Forelimb muscle (tissue), 1 donor: Measurements from ENCODE around the gene ASMTL. TPM values are rescaled to one million over a fixed set of nuclear protein-coding genes. Genes with fewer than 3 reads are reported as not detected.
"Not testable (repeated sequence)": the region's sequence is repeated elsewhere in the genome, so short reads cannot be mapped to it uniquely, and the experiment has no call there.

Source experiments
- DNase-seq: peaks from one replicate; pipeline ENCODE4 v3.0.0-alpha.2; 2013; ENCODE audit warnings: low read depth
- polyA plus RNA-seq: library from polyadenylated mRNA; unstranded; fragments of 120-200 nt; gene quantifications from one replicate; pipeline ENCODE4 v1.2.1, GENCODE V29; 2013; ENCODE audit not compliant: insufficient read length

ASMTL gene
- polyA plus RNA-seq, 1 donor: 17.8 TPM

DNA sequence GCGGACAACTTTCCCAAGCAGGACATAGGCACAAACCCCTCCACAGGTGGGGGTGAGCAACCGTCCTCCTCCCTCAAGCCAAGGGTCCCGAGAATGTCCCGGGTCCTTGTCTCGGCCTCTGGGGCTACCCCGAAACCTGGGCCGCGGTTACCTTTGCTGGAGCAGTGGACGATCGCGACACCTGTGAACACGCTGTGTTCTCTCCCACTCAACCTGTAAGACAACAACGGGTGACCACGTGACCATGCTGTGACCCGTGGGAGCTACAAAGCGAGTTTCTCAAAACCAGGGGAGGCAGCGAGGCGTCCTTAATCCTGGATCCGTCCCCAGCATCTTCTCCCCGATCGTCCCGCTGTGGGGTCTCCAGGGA, 17.9 kb downstream of the ASMTL start:
- DNase-seq: no peak

GRCh38 chrX:1433646-1434357, 18.9 kb downstream of the ASMTL start:
- DNase-seq: no peak

DNA sequence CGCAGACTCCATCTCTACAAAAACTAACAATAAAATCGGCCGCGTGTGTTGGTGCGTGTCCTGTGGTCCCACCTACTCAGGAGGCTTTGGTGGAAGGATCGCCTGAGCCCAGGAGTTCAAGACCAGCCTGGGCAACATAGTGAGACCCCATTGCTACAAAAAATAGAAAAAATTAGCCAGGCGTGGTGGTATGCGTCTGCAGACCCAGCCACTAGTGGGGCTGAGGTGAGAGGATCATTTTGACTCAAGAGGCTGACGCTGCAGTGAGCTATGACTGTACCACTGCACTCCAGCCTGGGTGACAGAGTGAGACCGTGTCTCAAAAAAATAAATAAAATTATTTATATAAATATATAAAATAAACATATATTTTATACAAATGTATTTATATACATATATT, 22.3 kb downstream of the ASMTL start:
- no peak for DNase-seq

GRCh38 chrX:1427756-1428155, 25.0 kb downstream of the ASMTL start:
- no peak for DNase-seq

DNA sequence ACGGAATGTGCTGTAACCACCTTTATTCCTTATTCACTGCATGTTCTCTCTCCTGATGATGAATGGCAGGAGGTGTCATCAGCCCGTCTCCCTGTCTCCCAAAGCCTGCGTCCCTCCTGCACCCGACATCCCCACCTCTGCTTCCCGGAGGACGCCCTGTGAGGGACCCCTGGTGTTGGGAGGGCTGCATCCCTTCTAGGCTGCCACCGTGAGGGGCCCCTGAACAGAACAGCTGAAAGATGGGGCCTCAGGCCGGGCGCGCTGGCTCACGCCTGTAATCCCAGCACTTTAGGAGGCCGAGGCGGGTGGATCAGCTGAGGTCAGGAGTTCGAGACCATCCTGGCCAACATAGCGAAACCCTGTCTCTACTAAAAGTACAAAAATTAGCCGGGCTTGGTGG, 26.4 kb downstream of the ASMTL start:
- DNase-seq: not testable (repeated sequence)

DNA sequence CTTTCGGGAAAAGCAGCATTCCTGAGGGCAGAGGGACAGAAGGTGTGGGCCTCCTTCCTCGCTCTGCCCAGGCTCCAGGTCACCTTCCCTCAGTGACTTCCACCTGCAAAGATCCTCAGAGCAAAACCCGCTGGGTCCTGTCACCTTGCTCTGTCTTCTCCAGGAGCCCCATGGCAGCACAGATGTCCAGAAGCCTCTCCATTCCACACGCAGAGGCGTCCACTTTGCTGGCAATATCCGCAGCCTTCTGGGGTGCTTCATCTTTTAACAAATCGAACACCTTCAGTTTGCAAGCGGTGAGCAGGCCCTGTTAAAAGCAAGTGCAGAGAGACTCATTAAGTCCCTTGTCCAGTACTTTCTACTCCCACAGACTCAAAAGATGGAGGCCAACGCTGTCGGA, 27.3 kb downstream of the ASMTL start:
- no peak for DNase-seq

- DNase-seq: no peak
Measured at GRCh38 chrX:1424147-1424851, 28.4 kb downstream of the ASMTL start.

DNA sequence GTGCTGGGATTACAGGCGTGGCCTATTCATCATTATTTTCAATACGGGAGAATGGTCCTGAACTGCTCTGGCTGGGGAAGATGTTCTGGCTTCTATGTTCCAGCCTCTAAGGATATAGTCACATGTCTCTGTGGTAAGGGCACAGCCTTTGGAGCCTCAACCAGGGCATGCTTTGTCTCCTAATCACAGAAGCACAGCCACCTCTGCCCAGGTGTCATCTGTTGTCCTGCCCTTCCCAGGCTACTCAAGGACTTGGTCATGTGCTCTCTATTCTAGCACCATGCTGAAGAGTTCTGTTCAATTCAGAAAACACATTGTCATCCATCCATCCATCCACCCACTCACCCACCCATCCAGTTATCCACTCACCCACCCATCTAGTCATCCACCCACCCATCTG, 29.5 kb downstream of the ASMTL start:
- no peak for DNase-seq

- no peak for DNase-seq
Measured at GRCh38 chrX:1422135-1422465, 30.6 kb downstream of the ASMTL start.

DNA sequence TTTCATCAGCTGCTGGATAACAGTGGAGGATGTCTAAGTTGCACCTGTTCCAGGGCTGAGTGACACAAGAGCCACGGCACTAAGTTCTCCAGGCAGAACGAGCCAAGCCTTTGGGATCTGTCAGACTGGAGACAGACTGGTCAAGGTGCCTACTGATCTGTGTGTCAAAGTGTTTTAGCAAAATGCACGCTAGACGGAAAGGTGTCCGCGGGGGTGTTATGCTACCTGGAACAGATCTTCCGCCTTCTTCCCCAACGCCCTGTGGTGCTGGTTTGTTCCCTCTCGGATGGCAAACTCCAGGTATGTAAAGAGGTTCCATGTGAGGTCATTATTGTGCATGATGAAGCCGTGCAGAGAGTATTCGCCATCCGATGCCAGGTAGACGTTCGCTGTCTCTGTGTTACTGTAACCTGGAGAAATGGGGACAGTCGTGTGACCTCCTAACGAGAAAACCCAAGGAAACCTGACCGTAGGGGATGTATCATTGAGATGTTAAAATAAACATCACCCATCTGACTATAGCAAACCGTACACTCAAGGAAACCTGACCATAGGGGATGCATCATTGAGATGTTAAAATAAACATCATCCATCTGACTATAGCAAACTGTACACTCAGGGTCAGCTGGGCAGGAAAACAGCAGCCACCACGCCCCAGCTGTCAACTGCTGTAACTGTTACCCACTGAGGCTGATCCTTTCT, 31.1 kb downstream of the ASMTL start:
- no peak for DNase-seq

- no peak for DNase-seq
Measured at GRCh38 chrX:1420371-1420770, 32.3 kb downstream of the ASMTL start.

- no peak for DNase-seq
Measured at GRCh38 chrX:1419545-1420355, 33.0 kb downstream of the ASMTL start.

DNA sequence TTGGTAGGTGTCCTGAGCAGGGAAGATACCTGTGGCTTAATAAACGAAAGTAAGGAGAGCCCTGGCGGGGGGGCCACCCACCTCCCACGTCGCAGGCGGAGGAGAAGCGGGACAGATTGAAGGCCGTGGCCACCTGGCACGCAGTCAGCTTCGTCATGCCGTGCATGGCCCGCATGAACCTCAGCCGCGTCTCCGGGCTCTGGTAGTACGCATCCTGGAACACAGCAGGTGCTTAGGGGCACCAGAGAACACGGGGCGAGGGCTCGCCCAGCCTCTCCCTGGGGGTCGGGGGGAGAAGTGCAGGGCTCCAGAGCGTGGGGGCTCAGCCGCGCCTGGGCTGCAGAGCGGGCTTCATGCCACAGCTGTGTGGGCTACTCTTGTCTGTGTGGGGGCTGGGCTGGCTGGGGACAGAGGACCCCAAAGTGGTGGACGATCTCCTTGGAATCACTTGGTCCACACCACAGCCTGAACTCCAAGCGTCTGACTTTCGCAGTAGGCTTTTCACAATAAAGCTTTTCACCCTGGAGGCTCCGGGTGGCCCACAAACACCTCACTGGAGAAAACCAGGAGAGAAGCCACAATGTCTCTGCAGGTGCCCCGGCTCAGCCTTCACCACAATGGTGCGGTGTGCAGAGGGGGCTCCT, 33.7 kb downstream of the ASMTL start:
- DNase-seq: no peak

GRCh38 chrX:1417921-1418771, 34.6 kb downstream of the ASMTL start:
- no peak for DNase-seq

- DNase-seq: no peak
Measured at GRCh38 chrX:1416965-1417760, 35.5 kb downstream of the ASMTL start.

- DNase-seq: no peak
Measured at GRCh38 chrX:1416327-1416784, 36.4 kb downstream of the ASMTL start.

GRCh38 chrX:1412551-1413161, 40.1 kb downstream of the ASMTL start:
- no peak for DNase-seq

GRCh38 chrX:1411326-1411725, 41.4 kb downstream of the ASMTL start:
- DNase-seq: no peak

DNA sequence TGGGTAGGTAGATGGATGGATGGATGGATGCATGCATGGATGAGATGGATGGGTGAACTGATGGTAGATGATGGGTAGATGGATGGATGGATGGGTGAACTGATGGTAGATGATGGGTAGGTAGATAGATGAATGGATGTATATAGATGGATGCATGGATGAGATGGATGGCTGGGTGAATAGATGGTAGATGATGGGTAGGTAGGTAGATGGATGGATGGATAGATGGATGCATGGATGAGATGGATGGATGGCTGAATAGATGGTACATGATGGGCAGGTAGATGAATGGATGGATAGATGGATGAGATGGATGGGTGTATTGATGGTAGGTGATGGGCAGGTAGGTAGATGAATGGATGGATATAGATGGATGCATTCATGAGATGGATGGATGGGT, 45.7 kb downstream of the ASMTL start:
- DNase-seq: no peak
